OCI-LY3 (cell line): ENCODE data around the gene SIRPB2.

Experiments used
- H2AFZ ChIP-seq: fragments of 200-600, 300-600 bp; shearing (Covaris generic); 2 replicates; pipeline ENCODE4 v1.6.0; 2014; ENCODE audit warnings: antibody characterized with exemption, low read depth, low read length
- H3K27ac ChIP-seq: fragments of 200-600, 300-600 bp; sonication (generic); 2 replicates; pipeline ENCODE4 v1.5.1; 2014; ENCODE audit warnings: mild to moderate bottlenecking, low read length, moderate library complexity, mixed read lengths
- H3K27me3 ChIP-seq: fragments of 200-600, 300-600 bp; sonication (generic); 2 replicates; pipeline ENCODE4 v1.6.1; 2014; ENCODE audit warnings: low read depth, low read length, mixed read lengths
- H3K36me3 ChIP-seq: fragments of 200-600, 300-600 bp; sonication (generic); replicated peaks from 2 replicates; pipeline ENCODE3; 2014; ENCODE audit warnings: low read depth, low read length, mixed read lengths
- H3K4me1 ChIP-seq: fragments of 300-600, 200-600 bp; sonication (generic); 2 replicates; pipeline ENCODE4 v1.6.1; 2014; ENCODE audit warnings: low read length, mixed read lengths
- H3K4me2 ChIP-seq: fragments of 200-600, 300-600 bp; sonication (generic); 2 replicates; pipeline ENCODE4 v1.6.1; 2014; ENCODE audit warnings: low read length, mixed read lengths
- H3K4me3 ChIP-seq: fragments of 300-600, 200-600 bp; sonication (generic); 2 replicates; pipeline ENCODE4 v1.5.1; 2014; ENCODE audit warnings: antibody characterized with exemption, mild to moderate bottlenecking, low read length, moderate library complexity
- H3K79me2 ChIP-seq: fragments of 300-600, 200-600 bp; shearing (Covaris generic); 2 replicates; pipeline ENCODE4 v1.6.1; 2014; ENCODE audit warnings: mild to moderate bottlenecking, low read length, mixed read lengths
- H3K9ac ChIP-seq: fragments of 300-600, 200-600 bp; shearing (Covaris generic); 2 replicates; pipeline ENCODE4 v1.6.0; 2014; ENCODE audit warnings: mild to moderate bottlenecking, low read length, moderate library complexity
- H3K9me3 ChIP-seq: fragments of 200-600, 300-600 bp; shearing (Covaris generic); 2 replicates; pipeline ENCODE4 v1.6.1; 2014; ENCODE audit warnings: low read length, mixed read lengths; ENCODE audit not compliant: insufficient read depth
- H4K20me1 ChIP-seq: fragments of 200-600, 300-600 bp; sonication (generic); 2 replicates; pipeline ENCODE4 v1.6.1; 2016; ENCODE audit warnings: low read length, mixed read lengths; ENCODE audit not compliant: insufficient read depth
- EZH2phosphoT487 ChIP-seq: fragments of 200-600 bp; shearing (Covaris generic); IDR thresholded peaks from 2 replicates; pipeline ENCODE4 v1.6.1; 2018; ENCODE audit warnings: antibody characterized with exemption, mixed run types, low read depth
- TF ChIP-seq, protein P1 (sequence below): fragments of 200-600, 300-600 bp; sonication (generic); IDR thresholded peaks from 2 replicates; pipeline ENCODE4 v1.5.1; 2014; ENCODE audit warnings: antibody characterized with exemption, low read length, low read depth

The SIRPB2 gene

DNA sequence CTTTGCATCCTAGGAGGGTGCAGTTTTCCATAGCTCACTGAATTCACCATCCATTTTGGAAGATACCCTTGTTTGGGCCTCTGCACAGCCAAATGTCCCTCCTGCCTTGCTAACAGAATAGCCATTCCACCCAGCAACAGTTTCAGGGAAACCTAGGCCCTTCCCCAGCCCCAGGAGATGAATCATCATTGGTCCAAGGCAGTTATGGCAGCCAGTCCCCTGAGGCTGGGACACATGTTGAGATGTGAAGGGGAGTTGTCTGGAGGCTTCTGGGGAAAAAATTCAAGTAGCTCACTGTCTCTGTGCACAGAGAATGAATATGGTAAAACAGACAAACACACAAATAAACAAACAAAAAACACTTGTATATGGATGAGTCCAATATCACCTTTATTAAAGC, 17.4 kb upstream of the SIRPB2 start:
- Histone ChIP-seq H3K36me3 (no peaks in the 10 kb centered on the region), H4K20me1 (no peaks in the 10 kb centered on the region), H3K79me2 (no peaks in the 10 kb centered on the region), H3K27ac (no peak overlapping the region), H3K4me1 (peaks cover 5% of the 10 kb centered on the region; the same call in 1 of the 2 replicates), H3K9me3 (peaks cover 7% of the 10 kb centered on the region; the same call in 1 of the 2 replicates), H3K4me3 (no peak overlapping the region), H3K27me3 (peaks cover 64% of the 10 kb centered on the region), H2AFZ (no peak overlapping the region), H3K4me2 (no peak overlapping the region), H3K9ac (no peak overlapping the region)
- TF ChIP-seq, protein P1, sequence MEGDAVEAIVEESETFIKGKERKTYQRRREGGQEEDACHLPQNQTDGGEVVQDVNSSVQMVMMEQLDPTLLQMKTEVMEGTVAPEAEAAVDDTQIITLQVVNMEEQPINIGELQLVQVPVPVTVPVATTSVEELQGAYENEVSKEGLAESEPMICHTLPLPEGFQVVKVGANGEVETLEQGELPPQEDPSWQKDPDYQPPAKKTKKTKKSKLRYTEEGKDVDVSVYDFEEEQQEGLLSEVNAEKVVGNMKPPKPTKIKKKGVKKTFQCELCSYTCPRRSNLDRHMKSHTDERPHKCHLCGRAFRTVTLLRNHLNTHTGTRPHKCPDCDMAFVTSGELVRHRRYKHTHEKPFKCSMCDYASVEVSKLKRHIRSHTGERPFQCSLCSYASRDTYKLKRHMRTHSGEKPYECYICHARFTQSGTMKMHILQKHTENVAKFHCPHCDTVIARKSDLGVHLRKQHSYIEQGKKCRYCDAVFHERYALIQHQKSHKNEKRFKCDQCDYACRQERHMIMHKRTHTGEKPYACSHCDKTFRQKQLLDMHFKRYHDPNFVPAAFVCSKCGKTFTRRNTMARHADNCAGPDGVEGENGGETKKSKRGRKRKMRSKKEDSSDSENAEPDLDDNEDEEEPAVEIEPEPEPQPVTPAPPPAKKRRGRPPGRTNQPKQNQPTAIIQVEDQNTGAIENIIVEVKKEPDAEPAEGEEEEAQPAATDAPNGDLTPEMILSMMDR: no peak
- TF ChIP-seq EZH2phosphoT487: no peak

DNA sequence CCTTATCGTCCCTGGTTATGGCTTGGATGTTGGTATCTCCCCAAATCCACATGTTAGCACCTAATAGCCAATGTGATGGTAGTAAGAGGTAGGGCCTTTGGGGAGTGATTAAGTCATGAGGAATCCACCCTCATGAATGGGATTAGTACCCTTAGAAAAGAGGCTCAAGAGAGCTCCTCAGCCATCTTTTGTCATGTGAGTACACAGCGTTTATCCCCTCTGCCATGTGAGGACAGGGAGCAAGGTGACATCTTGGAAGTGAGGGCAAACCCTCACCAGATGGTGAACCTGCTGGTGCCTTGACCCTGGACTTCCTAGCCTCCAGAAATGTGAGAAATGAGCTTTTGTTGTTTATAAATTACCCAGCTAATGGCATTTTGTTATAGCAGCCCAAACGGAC, 16.1 kb upstream of the SIRPB2 start:
- peaks cover 6% of the 10 kb centered on the region for H3K9me3 ChIP-seq
- H3K36me3 ChIP-seq: no peaks in the 10 kb centered on the region
- TF ChIP-seq EZH2phosphoT487: no peak
- TF ChIP-seq, protein P1: no peak
- peaks cover 13% of the 10 kb centered on the region for H3K4me1 ChIP-seq
- H3K9ac ChIP-seq: no peak overlapping the region
- H3K27me3 ChIP-seq: peaks cover 67% of the 10 kb centered on the region
- H3K27ac ChIP-seq: no peak overlapping the region
- no peak overlapping the region for H3K4me3 ChIP-seq
- no peaks in the 10 kb centered on the region for H3K79me2 ChIP-seq
- H3K4me2 ChIP-seq: no peak overlapping the region
- no peaks in the 10 kb centered on the region for H4K20me1 ChIP-seq
- H2AFZ ChIP-seq: no peak overlapping the region

DNA sequence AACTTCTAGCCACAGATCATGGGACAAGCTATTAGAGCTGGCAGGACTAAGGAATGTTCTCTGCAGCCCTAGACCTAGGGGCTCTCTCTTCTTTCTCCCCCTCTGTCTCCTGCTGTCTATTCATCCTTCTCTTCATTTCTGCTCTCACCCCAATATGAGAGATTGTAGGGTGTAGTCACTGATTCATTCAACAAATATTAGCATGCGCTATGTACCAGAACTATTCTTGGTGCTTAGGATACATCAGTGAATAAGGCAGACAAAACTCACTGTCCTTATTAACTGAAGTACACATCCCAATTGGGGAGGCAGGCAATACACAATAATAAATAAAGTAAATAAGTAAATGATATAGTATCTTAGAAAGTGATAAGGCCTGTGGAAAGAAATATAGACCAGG, 14.7 kb upstream of the SIRPB2 start:
- no peak overlapping the region for H3K4me3 ChIP-seq
- no peak overlapping the region for H3K4me2 ChIP-seq
- peaks cover 56% of the 10 kb centered on the region for H3K27me3 ChIP-seq
- no peak overlapping the region for H3K27ac ChIP-seq
- H2AFZ ChIP-seq: no peak overlapping the region
- no peaks in the 10 kb centered on the region for H3K79me2 ChIP-seq
- peaks cover 7% of the 10 kb centered on the region; the same call in 1 of the 2 replicates for H3K9me3 ChIP-seq
- TF ChIP-seq EZH2phosphoT487: no peak
- TF ChIP-seq, protein P1: no peak
- H3K36me3 ChIP-seq: no peaks in the 10 kb centered on the region
- H3K9ac ChIP-seq: no peak overlapping the region
- H3K4me1 ChIP-seq: peaks cover 18% of the 10 kb centered on the region
- no peaks in the 10 kb centered on the region for H4K20me1 ChIP-seq

DNA sequence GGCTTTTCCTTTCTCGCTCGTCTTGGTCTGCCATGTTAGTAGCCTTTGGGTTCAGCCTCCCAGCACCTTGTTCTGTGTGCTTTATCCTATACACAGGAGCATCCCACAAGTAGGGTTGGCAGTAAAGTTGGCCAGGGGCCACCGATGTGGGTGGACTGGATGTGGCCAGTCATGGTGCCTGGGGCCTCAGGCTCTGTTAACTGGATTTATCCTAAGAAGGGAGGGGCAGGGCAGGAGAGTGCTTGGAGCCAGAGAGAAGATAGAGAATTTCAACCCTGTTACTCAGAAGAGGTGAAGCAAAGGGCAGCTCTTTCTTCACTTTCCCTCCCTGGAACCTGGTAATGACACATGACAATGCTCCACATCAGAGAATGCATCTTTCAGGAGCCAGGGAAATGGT, 14.1 kb upstream of the SIRPB2 start:
- TF ChIP-seq, protein P1: no peak
- TF ChIP-seq EZH2phosphoT487: no peak
- Histone ChIP-seq H3K27ac (no peak overlapping the region), H3K4me1 (peaks cover 23% of the 10 kb centered on the region), H3K27me3 (peaks cover 51% of the 10 kb centered on the region), H3K79me2 (no peaks in the 10 kb centered on the region), H3K9ac (no peak overlapping the region), H2AFZ (no peak overlapping the region), H3K9me3 (peaks cover 7% of the 10 kb centered on the region; the same call in 1 of the 2 replicates), H3K36me3 (no peaks in the 10 kb centered on the region), H4K20me1 (no peaks in the 10 kb centered on the region), H3K4me2 (no peak overlapping the region), H3K4me3 (no peak overlapping the region)
